HCT116 (cell line): ENCODE results near the gene KCNH2. TPM values are rescaled to one million over a fixed set of nuclear protein-coding genes. Genes with fewer than 3 reads are reported as not detected.

Experiments used
- ATAC-seq: fragments of 200-7000 bp; cut with Tn5 transposase; 2 replicates; pipeline ENCODE4 v1.9.1; 2020; ENCODE audit warnings: mild to moderate bottlenecking, moderate library complexity
- BruUV-seq: library from RNA; stranded (reverse); fragments of 400-500 nt; replicated peaks from 2 replicates; lab custom pipeline; 2021; lab: Mats Ljungman, UMichigan
- CTCF ChIA-PET: fragments of 300-600 bp; sonication (Branson Sonifier 250); formaldehyde crosslinking; loops from one replicate; lab custom pipeline; 2021; ENCODE audit warnings: antibody characterized with exemption; lab: Charles Lee
- POLR2A ChIA-PET: fragments of 300-600, 350-600 bp; sonication (Branson Sonifier 250); formaldehyde crosslinking; loops from one replicate; lab custom pipeline; 2021; ENCODE audit warnings: antibody characterized with exemption; lab: Charles Lee
- RAD21 ChIA-PET, 2 experiments: fragments of 300-600 bp; sonication (Branson Sonifier 250); formaldehyde crosslinking; loops; one replicate each; lab custom pipeline; 2023; ENCODE audit warnings: low total read pairs in 2 of 2; ENCODE audit not compliant: uncharacterized antibody in 2 of 2, unreplicated experiment in 2 of 2, low non-redundant PET in 1 of 2; lab: Charles Lee
- DNase-seq: peaks from one replicate; pipeline ENCODE4 v3.0.0-alpha.2; 2010; ENCODE audit warnings: low read depth, low spot score
- H2AFZ ChIP-seq: fragments of 200-600 bp; shearing (Covaris generic), sonication (generic); 2 replicates; pipeline ENCODE4 v1.6.1; 2017; ENCODE audit warnings: low read depth, mixed run types, mixed read lengths, antibody characterized with exemption, low read length; ENCODE audit not compliant: poor library complexity, severe bottlenecking
- H3K27ac ChIP-seq: 2 replicates; pipeline ENCODE4 v1.5.1; 2012; ENCODE audit warnings: low read depth, low read length
- H3K27me3 ChIP-seq: fragments of 200-600 bp; sonication (generic); 2 replicates; pipeline ENCODE4 v1.6.1; 2016; ENCODE audit warnings: mixed run types, low read length, mixed read lengths; ENCODE audit not compliant: insufficient read depth
- H3K36me3 ChIP-seq, 2 experiments: fragments of 200-500 bp in 1 of 2; fragments of 200-600 bp in 1 of 2; sonication (Bioruptor generic) in 1 of 2; sonication (generic) in 1 of 2; 2 replicates each; pipeline versions ENCODE4 v1.5.1 to v1.6.1; 2014 to 2016; ENCODE audit warnings: low read length in 2 of 2, inconsistent platforms in 1 of 2, mixed read lengths in 1 of 2, mixed run types in 1 of 2; ENCODE audit not compliant: insufficient read depth in 2 of 2, control insufficient read depth in 1 of 2
- H3K4me1 ChIP-seq, 2 experiments: fragments of 200-600 bp in 1 of 2; sonication (generic) in 1 of 2; 2 replicates each; pipeline versions ENCODE4 v1.5.1 to v1.6.1; 2012 to 2017; ENCODE audit warnings: low read length in 2 of 2, inconsistent platforms in 1 of 2, mild to moderate bottlenecking in 1 of 2, mixed read lengths in 1 of 2, mixed run types in 1 of 2, moderate library complexity in 1 of 2; ENCODE audit not compliant: insufficient read depth in 2 of 2, control insufficient read depth in 1 of 2
- H3K4me2 ChIP-seq: fragments of 200-600 bp; sonication (generic); 2 replicates; pipeline ENCODE4 v1.6.1; 2017; ENCODE audit warnings: mixed run types, low read length, mixed read lengths
- H3K4me3 ChIP-seq, 2 experiments: fragments of 200-600 bp in 1 of 2; sonication (generic) in 1 of 2; replicated peaks in 1 of 2; 2 replicates each; pipeline ENCODE4 v1.5.1; 2011 to 2016; ENCODE audit warnings: low read length in 2 of 2, control low read depth in 1 of 2, low read depth in 1 of 2, mild to moderate bottlenecking in 1 of 2, mixed read lengths in 1 of 2, mixed run types in 1 of 2
- H3K79me2 ChIP-seq: fragments of 200-600 bp; sonication (generic); 2 replicates; pipeline ENCODE4 v1.6.1; 2017; ENCODE audit warnings: mild to moderate bottlenecking, mixed run types, low read length, moderate library complexity, mixed read lengths; ENCODE audit not compliant: insufficient read depth
- H3K9ac ChIP-seq: fragments of 200-600 bp; sonication (generic); 2 replicates; pipeline ENCODE4 v1.6.1; 2016; ENCODE audit warnings: low read length, mixed read lengths
- H3K9me2 ChIP-seq: fragments of 200-600 bp; sonication (generic), shearing (Covaris generic); 2 replicates; pipeline ENCODE4 v1.6.1; 2017; ENCODE audit warnings: mixed run types, mild to moderate bottlenecking, moderate library complexity; ENCODE audit not compliant: insufficient read depth
- H3K9me3 ChIP-seq, 2 experiments: fragments of 200-500 bp in 1 of 2; fragments of 200-600 bp in 1 of 2; sonication (Bioruptor generic) in 1 of 2; sonication (generic) in 1 of 2; 2 replicates each; pipeline ENCODE4 v1.6.1; 2014 to 2017; ENCODE audit warnings: low read length in 2 of 2, mixed read lengths in 2 of 2, inconsistent platforms in 1 of 2, low read depth in 1 of 2, mild to moderate bottlenecking in 1 of 2, mixed run types in 1 of 2, moderate library complexity in 1 of 2; ENCODE audit not compliant: control insufficient read depth in 1 of 2, insufficient read depth in 1 of 2
- H4K20me1 ChIP-seq: fragments of 200-600 bp; sonication (generic), shearing (Covaris generic); 2 replicates; pipeline ENCODE4 v1.6.1; 2017; ENCODE audit warnings: mixed run types, mild to moderate bottlenecking, moderate library complexity; ENCODE audit not compliant: insufficient read depth
- CEBPB ChIP-seq: IDR thresholded peaks from 2 replicates; pipeline ENCODE4 v1.6.1; 2012; ENCODE audit warnings: low read depth
- EGR1 ChIP-seq: IDR thresholded peaks from 2 replicates; pipeline ENCODE4 v1.6.1; 2012; ENCODE audit warnings: low read depth
- EZH2 ChIP-seq: fragments of 200-600 bp; sonication (generic); IDR thresholded peaks from 2 replicates; pipeline ENCODE4 v1.6.1; 2017; ENCODE audit warnings: antibody characterized with exemption, mixed run types
- EZH2phosphoT487 ChIP-seq: fragments of 200-600 bp; IDR thresholded peaks from 2 replicates; pipeline ENCODE4 v1.6.1; 2018; ENCODE audit warnings: antibody characterized with exemption, borderline replicate concordance
- FOSL1 ChIP-seq: IDR thresholded peaks from 2 replicates; pipeline ENCODE4 v1.6.1; 2012; ENCODE audit warnings: low read depth
- JUND ChIP-seq: IDR thresholded peaks from 2 replicates; pipeline ENCODE4 v1.6.1; 2012
- POLR2AphosphoS5 ChIP-seq: IDR thresholded peaks from 2 replicates; pipeline ENCODE4 v1.6.1; 2011; ENCODE audit warnings: mild to moderate bottlenecking, low read depth, low read length, moderate library complexity
- SRF ChIP-seq: IDR thresholded peaks from 2 replicates; pipeline ENCODE4 v1.6.1; 2012; ENCODE audit warnings: low read depth
- intact Hi-C: fragments of 100-400 bp; cut with micrococcal nuclease; formaldehyde crosslinking; loops from 2 replicates; pipeline ENCODE4 v1.10.0; 2022
- total RNA-seq: library from RNA; stranded (reverse); gene quantifications from one replicate; pipeline ENCODE4 v1.2.1, GENCODE V29; 2021; ENCODE audit not compliant: unreplicated experiment
- TF ChIP-seq, protein P1 (sequence below): IDR thresholded peaks from 2 replicates; pipeline ENCODE4 v1.6.1; 2012
- TF ChIP-seq, protein P2 (sequence below): IDR thresholded peaks from 2 replicates; pipeline ENCODE4 v1.6.1; 2012; ENCODE audit warnings: low read depth
- TF ChIP-seq, protein P3 (sequence below), 3 experiments: fragments of 200-600 bp in 1 of 3; sonication (generic) in 1 of 3; IDR thresholded peaks in 2 of 3; conservative IDR thresholded peaks in 1 of 3; 2 replicates each; pipeline ENCODE4 v1.5.1; 2012 to 2017; ENCODE audit warnings: low read depth in 2 of 3, low read length in 2 of 3, antibody characterized with exemption in 1 of 3, borderline replicate concordance in 1 of 3, control low read depth in 1 of 3, mild to moderate bottlenecking in 1 of 3, mixed read lengths in 1 of 3, mixed run types in 1 of 3, moderate library complexity in 1 of 3; ENCODE audit not compliant: insufficient read depth in 1 of 3

Gene KCNH2
- total RNA-seq, 1 experiment from 2014 or later: 9.7 TPM

DNA sequence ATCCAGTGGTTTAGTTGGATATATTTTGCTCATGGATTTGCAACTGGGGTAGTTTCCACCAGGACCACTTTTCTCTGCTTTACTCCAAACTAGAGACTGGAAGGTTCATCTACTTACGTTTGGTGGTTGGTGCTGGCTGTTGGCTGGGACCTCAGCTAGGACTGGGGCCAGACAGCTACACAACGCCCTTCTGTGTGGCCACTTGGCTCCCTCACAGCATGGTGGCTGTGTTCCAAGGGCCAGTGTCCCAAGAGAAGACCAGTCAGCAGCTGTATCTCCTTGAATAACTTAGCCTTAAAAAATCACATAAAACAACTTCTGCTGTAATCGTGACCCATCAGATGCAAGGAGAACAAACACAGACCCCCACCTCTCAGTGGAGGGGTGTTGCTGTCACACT lies 4.2 kb upstream of the KCNH2 start:
- DNase-seq (no peak), ATAC-seq (no peak)
- POLR2A ChIA-PET: no interaction called here
- Histone ChIP-seq H3K4me2 (no peak overlapping the region), H3K9me2 (no peaks in the 10 kb centered on the region), H3K27ac (no peak overlapping the region), H3K4me3 (no peak overlapping the region), H3K79me2 (no peaks in the 10 kb centered on the region), H3K27me3 (peaks cover 40% of the 10 kb centered on the region; the same call in 1 of the 2 replicates), H4K20me1 (no peaks in the 10 kb centered on the region), H3K4me1 (peaks cover 10 to 21% of the 10 kb centered on the region in 2 experiments; a peak in 3 of 4 replicates), H3K36me3 (no peaks in the 10 kb centered on the region), H2AFZ (no peak overlapping the region), H3K9ac (no peak overlapping the region), H3K9me3 (no peaks in the 10 kb centered on the region)
- TF ChIP-seq, protein P1, sequence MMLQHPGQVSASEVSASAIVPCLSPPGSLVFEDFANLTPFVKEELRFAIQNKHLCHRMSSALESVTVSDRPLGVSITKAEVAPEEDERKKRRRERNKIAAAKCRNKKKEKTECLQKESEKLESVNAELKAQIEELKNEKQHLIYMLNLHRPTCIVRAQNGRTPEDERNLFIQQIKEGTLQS: no peak
- no peak for TF ChIP-seq EZH2phosphoT487
- TF ChIP-seq, protein P2, sequence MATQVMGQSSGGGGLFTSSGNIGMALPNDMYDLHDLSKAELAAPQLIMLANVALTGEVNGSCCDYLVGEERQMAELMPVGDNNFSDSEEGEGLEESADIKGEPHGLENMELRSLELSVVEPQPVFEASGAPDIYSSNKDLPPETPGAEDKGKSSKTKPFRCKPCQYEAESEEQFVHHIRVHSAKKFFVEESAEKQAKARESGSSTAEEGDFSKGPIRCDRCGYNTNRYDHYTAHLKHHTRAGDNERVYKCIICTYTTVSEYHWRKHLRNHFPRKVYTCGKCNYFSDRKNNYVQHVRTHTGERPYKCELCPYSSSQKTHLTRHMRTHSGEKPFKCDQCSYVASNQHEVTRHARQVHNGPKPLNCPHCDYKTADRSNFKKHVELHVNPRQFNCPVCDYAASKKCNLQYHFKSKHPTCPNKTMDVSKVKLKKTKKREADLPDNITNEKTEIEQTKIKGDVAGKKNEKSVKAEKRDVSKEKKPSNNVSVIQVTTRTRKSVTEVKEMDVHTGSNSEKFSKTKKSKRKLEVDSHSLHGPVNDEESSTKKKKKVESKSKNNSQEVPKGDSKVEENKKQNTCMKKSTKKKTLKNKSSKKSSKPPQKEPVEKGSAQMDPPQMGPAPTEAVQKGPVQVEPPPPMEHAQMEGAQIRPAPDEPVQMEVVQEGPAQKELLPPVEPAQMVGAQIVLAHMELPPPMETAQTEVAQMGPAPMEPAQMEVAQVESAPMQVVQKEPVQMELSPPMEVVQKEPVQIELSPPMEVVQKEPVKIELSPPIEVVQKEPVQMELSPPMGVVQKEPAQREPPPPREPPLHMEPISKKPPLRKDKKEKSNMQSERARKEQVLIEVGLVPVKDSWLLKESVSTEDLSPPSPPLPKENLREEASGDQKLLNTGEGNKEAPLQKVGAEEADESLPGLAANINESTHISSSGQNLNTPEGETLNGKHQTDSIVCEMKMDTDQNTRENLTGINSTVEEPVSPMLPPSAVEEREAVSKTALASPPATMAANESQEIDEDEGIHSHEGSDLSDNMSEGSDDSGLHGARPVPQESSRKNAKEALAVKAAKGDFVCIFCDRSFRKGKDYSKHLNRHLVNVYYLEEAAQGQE: no peak
- CTCF ChIA-PET: no interaction called here
- RAD21 ChIA-PET: no interaction called here
- intact Hi-C loops: no loop called here
- no TSS peak for BruUV-seq

DNA sequence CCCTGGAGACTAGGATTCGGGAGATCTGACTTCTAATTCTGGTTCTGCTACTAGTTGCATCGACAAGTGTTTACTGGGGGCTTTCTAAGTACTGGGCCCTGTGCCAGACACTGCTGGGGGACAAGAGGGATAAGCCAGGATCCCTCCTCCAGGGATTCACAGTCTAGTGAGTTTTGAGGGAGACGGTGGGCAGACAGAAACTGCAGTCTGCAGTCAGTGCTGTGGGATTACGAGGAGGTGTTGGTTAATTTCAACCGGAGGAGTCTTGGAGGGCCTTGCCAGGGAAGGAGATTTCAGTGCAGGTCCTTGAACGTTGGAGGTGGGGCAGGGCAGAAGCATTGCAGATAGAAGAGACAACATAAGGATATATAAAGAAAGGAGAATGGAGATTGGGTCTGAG lies 3.5 kb upstream of the KCNH2 start:
- Histone ChIP-seq H3K4me2 (no peak overlapping the region), H3K4me1 (peaks cover 17 to 28% of the 10 kb centered on the region in 2 experiments), H3K4me3 (no peak overlapping the region), H4K20me1 (no peaks in the 10 kb centered on the region), H3K27me3 (peaks cover 40% of the 10 kb centered on the region; the same call in 1 of the 2 replicates), H3K9ac (no peak overlapping the region), H3K36me3 (no peaks in the 10 kb centered on the region), H2AFZ (no peak overlapping the region), H3K9me2 (no peaks in the 10 kb centered on the region), H3K9me3 (no peaks in the 10 kb centered on the region), H3K27ac (no peak overlapping the region), H3K79me2 (0 out of 2 replicates have a peak, but pooled peaks cover 2% of the 10 kb centered on the region)
- BruUV-seq: no TSS peak
- no peak for ATAC-seq
- ChIA-PET POLR2A (no interaction called here), RAD21 (no interaction called here), CTCF (no interaction called here)
- no peak for DNase-seq
- intact Hi-C loops: no loop called here
- TF ChIP-seq, protein P3, sequence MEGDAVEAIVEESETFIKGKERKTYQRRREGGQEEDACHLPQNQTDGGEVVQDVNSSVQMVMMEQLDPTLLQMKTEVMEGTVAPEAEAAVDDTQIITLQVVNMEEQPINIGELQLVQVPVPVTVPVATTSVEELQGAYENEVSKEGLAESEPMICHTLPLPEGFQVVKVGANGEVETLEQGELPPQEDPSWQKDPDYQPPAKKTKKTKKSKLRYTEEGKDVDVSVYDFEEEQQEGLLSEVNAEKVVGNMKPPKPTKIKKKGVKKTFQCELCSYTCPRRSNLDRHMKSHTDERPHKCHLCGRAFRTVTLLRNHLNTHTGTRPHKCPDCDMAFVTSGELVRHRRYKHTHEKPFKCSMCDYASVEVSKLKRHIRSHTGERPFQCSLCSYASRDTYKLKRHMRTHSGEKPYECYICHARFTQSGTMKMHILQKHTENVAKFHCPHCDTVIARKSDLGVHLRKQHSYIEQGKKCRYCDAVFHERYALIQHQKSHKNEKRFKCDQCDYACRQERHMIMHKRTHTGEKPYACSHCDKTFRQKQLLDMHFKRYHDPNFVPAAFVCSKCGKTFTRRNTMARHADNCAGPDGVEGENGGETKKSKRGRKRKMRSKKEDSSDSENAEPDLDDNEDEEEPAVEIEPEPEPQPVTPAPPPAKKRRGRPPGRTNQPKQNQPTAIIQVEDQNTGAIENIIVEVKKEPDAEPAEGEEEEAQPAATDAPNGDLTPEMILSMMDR (IDR thresholded peaks at IDR 0.05 in 2 of 3, conservative IDR thresholded peaks at IDR 0.05 in 1 of 3; ENCODE audit: borderline replicate concordance in 1 of 3, insufficient read depth in 1 of 3, low read depth in 2 of 3, low read length in 2 of 3): no peak
- no peak for TF ChIP-seq JUND
- no peak for TF ChIP-seq CEBPB
- no peak for TF ChIP-seq FOSL1
- TF ChIP-seq POLR2AphosphoS5: no peak
- TF ChIP-seq, protein P2: no peak
- no peak for TF ChIP-seq EZH2phosphoT487
- TF ChIP-seq SRF: no peak
- TF ChIP-seq EZH2: no peak
- TF ChIP-seq EGR1: no peak
